Fibroblast of peridontal ligament (primary cell): ENCODE measurements around the gene RBSN.
"Not testable (repeated sequence)": the region's sequence is repeated elsewhere in the genome, so short reads cannot be mapped to it uniquely, and the experiment has no call there.

Experiments used
- DNase-seq: peaks from one replicate; pipeline ENCODE4 v3.0.0-alpha.2; 2010; ENCODE audit errors: extremely low read depth

RBSN gene

GRCh38 chr3:15098503-15099363 lies at the start of gene RBSN:
Gene RBSN (minus strand): TSS chr3:15099148. CDS start chr3:15096120, 3,028 bp downstream.
- DNase-seq: peak; percentile 90

DNA sequence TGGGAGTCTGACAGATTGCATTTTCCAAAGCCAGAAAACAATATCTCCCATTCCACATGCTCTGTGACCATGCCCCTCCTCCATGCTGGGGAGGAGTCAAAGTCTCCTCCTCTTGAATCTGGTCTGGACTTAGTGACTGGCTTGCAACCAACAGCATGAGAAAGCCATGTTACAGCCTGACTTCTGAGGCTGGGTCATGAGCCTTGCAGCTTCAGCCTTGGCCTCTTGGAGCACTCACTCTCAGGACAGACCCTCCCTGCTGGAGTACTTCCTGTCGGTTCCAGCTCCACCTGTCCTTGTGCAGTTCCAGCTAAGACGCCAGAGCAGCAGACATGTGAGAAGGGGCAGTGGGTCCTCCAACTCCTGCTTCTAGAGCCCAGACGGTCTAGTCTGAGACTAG lies 49.7 kb upstream of the RBSN start:
- no peak for DNase-seq

- DNase-seq: not testable (repeated sequence)
Measured at GRCh38 chr3:15136885-15137284, 37.9 kb upstream of the RBSN start.

- DNase-seq: not testable (repeated sequence)
Measured at GRCh38 chr3:15134968-15135367, 36.0 kb upstream of the RBSN start.

DNA sequence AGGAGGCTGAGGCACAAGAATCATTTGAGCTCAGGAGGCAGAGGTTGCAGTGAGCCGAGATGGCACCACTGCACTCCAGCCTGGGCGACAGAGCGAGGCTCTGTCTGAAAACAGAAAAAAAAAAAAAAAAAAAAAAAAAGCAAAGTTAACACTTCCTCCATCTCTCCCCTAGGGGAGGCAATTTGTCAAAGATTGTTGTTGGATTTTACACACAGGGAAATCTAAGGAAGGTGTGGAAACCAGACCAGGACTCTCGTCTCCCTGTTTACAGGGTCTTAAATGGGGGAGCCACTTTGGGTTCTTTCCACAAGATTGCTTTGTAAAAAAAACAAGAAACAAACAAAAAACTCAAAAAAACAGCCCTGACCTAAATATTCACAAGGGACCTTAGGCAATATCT lies 29.5 kb upstream of the RBSN start:
- DNase-seq: not testable (repeated sequence)

DNA sequence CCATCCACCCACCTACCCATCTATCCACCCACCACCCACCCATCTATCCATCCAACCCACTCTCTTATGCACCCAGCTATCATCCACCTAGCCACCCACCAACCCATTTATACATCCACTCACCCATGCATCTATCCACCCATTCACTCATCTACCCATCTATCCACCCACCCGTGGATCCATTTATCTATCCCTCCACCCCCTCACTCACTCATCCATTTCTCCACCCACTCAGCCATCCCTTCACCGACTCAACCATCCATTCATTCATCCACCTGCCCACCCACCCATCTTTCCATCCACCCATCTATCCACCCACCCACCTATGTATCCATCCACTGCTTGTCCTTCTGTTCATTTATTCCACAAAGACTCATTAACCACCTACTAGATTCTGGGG lies 28.0 kb upstream of the RBSN start:
- DNase-seq: not testable (repeated sequence)

GRCh38 chr3:15122398-15122797 lies 23.4 kb upstream of the RBSN start:
- DNase-seq: no peak

- DNase-seq: no peak
Measured at GRCh38 chr3:15121936-15122335, 23.0 kb upstream of the RBSN start.

- no peak for DNase-seq
Measured at GRCh38 chr3:15120986-15121385, 22.0 kb upstream of the RBSN start.

DNA sequence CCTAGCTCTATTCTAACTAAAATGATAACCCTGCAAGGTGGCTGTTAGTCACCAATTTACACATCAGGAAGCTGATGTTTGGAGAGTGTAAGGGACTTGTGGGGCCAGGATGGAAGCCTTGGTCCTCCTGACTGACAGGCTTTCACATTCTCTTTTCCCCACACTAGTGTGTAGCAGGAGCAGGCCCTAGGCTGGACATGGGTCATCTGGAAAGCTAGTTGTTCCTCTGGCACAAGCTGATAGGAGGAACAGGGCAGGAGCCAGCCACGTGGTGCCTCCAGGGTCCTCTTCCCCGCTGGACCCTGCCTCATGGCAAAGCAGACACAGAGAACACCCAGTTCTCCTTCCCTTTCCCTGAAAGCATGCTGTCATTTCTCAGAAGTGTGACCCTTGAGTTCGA lies 18.1 kb upstream of the RBSN start:
- DNase-seq: no peak

- no peak for DNase-seq
Measured at GRCh38 chr3:15116032-15116669, 17.2 kb upstream of the RBSN start.

GRCh38 chr3:15114466-15115358 lies 15.8 kb upstream of the RBSN start:
- DNase-seq: no peak

GRCh38 chr3:15113884-15114283 lies 14.9 kb upstream of the RBSN start:
- no peak for DNase-seq

DNA sequence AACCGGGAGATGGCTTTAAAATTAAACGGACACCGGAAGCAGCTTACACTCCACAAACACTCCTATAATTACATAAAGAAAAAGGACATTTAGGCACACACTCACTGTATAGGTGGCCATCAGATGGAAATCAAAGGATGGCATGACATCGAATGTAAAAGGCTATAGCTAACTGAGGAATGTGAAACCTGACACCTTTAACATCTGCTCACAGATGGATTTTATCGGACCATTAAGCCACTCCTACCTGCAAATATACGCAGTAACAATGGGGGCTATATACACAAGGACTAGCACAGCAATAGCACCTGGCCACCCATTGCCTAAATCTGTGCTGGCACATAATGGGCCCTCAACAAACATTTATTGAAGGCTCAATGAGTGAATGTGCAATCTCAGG lies 14.5 kb upstream of the RBSN start:
- DNase-seq: no peak

DNA sequence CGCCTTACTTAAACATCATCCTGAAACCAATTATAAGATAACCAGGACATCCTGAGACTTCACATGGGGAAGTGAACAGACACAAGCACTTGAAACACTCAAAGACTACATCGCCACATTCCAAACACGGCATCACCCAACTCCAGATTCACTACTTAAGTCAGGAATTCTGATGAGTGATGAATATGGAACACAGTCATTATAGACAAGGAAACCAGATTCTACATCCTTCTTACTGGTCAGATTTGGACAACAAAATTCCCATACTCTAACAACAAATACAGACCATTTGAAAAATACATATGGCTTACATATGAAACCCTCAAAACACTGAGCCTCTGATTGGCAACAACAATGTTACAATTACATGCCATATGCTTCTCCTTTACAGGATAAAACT lies 13.1 kb upstream of the RBSN start:
- no peak for DNase-seq

DNA sequence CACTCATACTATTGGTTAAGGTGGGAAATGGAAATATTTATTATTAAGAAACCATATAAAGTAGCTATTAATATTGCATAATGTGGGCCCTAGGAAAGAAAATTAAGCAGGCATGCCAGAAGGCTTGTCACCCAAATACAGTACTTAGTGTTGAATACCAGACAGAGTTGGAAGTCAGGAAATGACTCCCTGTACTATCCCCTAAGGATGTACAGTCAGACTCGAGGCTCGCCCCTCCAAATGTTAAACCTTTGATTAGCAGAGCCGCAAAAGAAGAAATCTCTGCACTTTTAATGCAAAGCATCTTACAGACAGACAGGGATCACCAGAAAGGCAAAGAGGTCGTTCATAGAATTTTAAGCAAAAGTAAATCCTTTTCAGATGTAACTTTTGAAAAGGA lies 11.3 kb upstream of the RBSN start:
- no peak for DNase-seq

- DNase-seq: no peak
Measured at GRCh38 chr3:15108869-15109268, 9.9 kb upstream of the RBSN start.

- peak; percentile 77 for DNase-seq
Measured at GRCh38 chr3:15108082-15108545, 9.2 kb upstream of the RBSN start.

DNA sequence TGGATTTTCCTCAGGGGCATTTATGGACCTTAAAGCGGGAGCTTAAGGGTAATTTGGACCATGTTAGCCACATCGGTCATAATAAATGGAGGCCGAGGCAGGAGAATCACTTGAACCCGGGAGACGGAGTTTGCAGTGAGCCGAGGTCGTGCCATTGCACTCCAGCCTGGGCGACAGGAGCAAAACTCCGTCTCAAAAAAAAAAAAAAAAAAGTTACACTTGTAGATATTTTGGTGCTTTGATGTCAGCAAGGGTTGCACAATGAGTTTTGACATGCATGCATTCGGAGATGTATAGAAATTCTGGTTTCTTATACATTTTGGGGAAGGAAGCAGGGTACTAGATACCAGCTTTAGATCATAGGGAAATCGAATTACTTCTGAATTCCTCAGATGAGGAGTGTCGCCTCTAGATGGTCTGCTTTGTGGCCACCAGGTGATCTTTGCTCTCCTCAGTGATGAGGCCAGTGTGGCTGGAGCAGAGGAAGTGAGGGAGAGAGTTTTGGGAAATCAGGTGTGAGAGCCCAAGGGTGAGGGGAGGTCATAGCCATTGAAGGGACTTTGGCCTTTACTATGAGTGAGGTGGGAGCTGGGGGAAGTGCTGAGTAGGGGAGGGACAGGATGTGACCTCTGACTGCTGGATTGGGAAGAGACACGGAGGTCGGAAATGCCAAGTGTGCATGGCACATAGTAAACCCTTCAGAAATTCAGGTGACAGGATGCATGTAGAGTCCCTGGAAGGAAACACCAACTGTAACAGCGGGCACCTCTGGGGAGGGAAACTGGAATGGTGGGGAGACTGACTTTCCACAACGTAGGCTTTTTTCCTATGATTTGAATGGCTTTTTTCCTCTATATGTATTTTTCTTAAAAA lies 8.4 kb upstream of the RBSN start:
- DNase-seq: no peak

GRCh38 chr3:15102836-15103235 lies 3.9 kb upstream of the RBSN start:
- no peak for DNase-seq

GRCh38 chr3:15102256-15102655 lies 3.3 kb upstream of the RBSN start:
- DNase-seq: no peak
